Endothelial cell (in vitro differentiated cells): ENCODE measurements around the gene TMEM269. TPM values are rescaled to one million over a fixed set of nuclear protein-coding genes. Genes with fewer than 3 reads are reported as not detected.

Source experiments
- DNase-seq: peaks from one replicate; pipeline ENCODE4 v3.0.0; 2021; ENCODE audit warnings: low spot score
- H3K27ac Mint-ChIP-seq: one replicate; pipeline ENCODE4 v1.8.0; 2021; ENCODE audit warnings: mixed read lengths, inconsistent platforms; ENCODE audit not compliant: unreplicated experiment
- H3K27me3 Mint-ChIP-seq: one replicate; pipeline ENCODE4 v1.8.0; 2021; ENCODE audit warnings: mild to moderate bottlenecking, moderate library complexity, mixed read lengths, inconsistent platforms; ENCODE audit not compliant: unreplicated experiment
- H3K36me3 Mint-ChIP-seq: one replicate; pipeline ENCODE4 v1.8.0; 2021; ENCODE audit warnings: mild to moderate bottlenecking, low read depth, mixed read lengths, inconsistent platforms; ENCODE audit not compliant: unreplicated experiment
- H3K4me1 Mint-ChIP-seq: one replicate; pipeline ENCODE4 v1.8.0; 2021; ENCODE audit warnings: mild to moderate bottlenecking, mixed read lengths, inconsistent platforms; ENCODE audit not compliant: unreplicated experiment
- H3K4me3 Mint-ChIP-seq: one replicate; pipeline ENCODE4 v1.8.0; 2021; ENCODE audit warnings: mild to moderate bottlenecking, mixed read lengths, inconsistent platforms; ENCODE audit not compliant: unreplicated experiment
- H3K9me3 Mint-ChIP-seq: one replicate; pipeline ENCODE4 v1.8.0; 2021; ENCODE audit warnings: mixed read lengths, inconsistent platforms; ENCODE audit not compliant: unreplicated experiment
- total RNA-seq: library from RNA; stranded (reverse); fragmentation: NEBNext Ultra II Directional; extraction: Animal tissue kit (Norgen Biotek cat#: 25700); gene quantifications from one replicate; pipeline ENCODE4 v1.2.1, GENCODE V29; 2021; ENCODE audit not compliant: unreplicated experiment
- TF ChIP-seq, protein P1 (sequence below): fragments of 200-600 bp; sonication (generic); IDR thresholded peaks from one replicate; pipeline ENCODE4 v1.5.0; 2021; ENCODE audit warnings: antibody characterized with exemption; ENCODE audit not compliant: unreplicated experiment

TMEM269 gene
- total RNA-seq, 1 donor from 2014 or later: 0.38 TPM

DNA sequence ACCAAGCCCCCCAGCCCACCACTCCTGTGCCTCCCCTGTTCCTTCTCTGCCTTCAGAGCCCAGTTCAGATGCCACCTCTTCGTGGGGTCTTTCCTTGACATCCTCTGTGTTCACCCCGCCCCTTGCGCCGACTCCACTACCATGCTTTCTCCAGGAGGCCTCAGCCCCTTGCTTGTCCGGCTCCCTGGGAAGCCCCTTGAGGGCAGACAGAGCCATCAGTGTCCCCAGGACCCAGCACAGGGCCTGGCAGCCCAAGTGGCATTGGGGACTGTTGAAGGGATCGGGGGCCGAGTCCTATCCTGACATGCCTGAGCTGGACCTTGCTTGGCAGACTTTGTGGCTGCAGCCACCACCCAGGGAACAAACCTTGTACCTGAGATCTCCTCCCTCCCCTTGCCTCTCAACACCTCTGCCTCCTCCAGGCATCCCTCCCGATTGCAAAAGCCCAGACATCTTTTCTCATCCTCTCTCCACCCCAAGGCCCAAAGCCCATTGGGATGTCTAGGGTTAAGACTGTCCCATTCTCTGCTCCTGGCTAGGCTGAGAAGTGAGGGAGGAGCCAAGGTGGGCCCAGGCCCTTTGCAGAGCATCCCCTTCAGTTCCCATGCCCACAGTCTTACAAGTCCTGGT lies 48.1 kb upstream of the TMEM269 start:
- Mint-ChIP-seq H3K9me3 (no peaks in the 10 kb centered on the region), H3K27me3 (peaks cover 2% of the 10 kb centered on the region), H3K27ac (peak overlapping the region; percentile 67), H3K4me3 (no peak overlapping the region), H3K4me1 (peaks cover 4% of the 10 kb centered on the region), H3K36me3 (no peaks in the 10 kb centered on the region)
- TF ChIP-seq, protein P1, sequence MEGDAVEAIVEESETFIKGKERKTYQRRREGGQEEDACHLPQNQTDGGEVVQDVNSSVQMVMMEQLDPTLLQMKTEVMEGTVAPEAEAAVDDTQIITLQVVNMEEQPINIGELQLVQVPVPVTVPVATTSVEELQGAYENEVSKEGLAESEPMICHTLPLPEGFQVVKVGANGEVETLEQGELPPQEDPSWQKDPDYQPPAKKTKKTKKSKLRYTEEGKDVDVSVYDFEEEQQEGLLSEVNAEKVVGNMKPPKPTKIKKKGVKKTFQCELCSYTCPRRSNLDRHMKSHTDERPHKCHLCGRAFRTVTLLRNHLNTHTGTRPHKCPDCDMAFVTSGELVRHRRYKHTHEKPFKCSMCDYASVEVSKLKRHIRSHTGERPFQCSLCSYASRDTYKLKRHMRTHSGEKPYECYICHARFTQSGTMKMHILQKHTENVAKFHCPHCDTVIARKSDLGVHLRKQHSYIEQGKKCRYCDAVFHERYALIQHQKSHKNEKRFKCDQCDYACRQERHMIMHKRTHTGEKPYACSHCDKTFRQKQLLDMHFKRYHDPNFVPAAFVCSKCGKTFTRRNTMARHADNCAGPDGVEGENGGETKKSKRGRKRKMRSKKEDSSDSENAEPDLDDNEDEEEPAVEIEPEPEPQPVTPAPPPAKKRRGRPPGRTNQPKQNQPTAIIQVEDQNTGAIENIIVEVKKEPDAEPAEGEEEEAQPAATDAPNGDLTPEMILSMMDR: no peak
- DNase-seq: no peak

GRCh38 chr1:42737257-42737656 lies 47.5 kb upstream of the TMEM269 start:
- Mint-ChIP-seq H3K36me3 (peaks cover 1% of the 10 kb centered on the region), H3K9me3 (no peaks in the 10 kb centered on the region), H3K27me3 (peaks cover 2% of the 10 kb centered on the region), H3K27ac (no peak overlapping the region), H3K4me1 (peaks cover 4% of the 10 kb centered on the region), H3K4me3 (no peak overlapping the region)
- no peak for DNase-seq
- TF ChIP-seq, protein P1: no peak

DNA sequence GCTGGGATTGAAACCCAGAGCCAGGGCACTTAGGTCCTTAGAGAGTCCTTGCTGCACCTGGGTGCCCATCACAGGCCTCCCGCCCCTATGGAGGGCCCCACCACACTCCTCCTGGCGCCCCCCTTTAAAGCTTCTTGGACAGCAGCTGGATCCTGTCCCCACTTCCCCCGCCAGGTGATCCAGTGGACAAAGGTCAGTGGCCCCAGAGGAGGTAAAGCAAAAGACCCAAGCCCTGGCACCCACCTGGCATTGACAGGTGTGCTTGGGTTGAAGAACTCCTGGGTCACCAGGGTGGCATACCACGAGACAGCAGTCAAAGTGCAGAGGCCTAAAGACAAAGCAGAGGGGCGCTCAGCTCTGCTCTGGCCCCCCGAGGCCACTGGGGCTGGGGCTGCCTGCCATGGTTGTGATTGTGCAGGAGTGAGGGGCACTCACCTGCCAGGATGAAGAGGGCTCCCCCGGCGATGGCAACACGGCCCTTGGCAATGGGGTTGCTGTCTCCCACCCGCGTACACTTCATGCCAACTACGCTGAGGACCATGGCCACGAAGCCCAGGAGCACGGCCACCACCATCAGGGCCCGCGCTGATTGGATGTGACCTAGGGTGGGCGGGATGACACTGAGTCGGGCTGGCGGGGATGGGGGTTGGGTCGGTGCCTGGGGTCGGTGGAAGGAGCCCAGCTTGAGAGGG lies 46.7 kb upstream of the TMEM269 start:
- TF ChIP-seq, protein P1: no peak
- H3K4me1 Mint-ChIP-seq: peaks cover 4% of the 10 kb centered on the region
- H3K4me3 Mint-ChIP-seq: no peak overlapping the region
- no peaks in the 10 kb centered on the region for H3K9me3 Mint-ChIP-seq
- peaks cover 2% of the 10 kb centered on the region for H3K27me3 Mint-ChIP-seq
- peaks cover 5% of the 10 kb centered on the region for H3K36me3 Mint-ChIP-seq
- no peak for DNase-seq
- no peak overlapping the region for H3K27ac Mint-ChIP-seq

- peaks cover 4% of the 10 kb centered on the region for H3K4me1 Mint-ChIP-seq
- no peaks in the 10 kb centered on the region for H3K9me3 Mint-ChIP-seq
- peaks cover 1% of the 10 kb centered on the region for H3K27me3 Mint-ChIP-seq
- no peak overlapping the region for H3K27ac Mint-ChIP-seq
- TF ChIP-seq, protein P1: no peak
- H3K4me3 Mint-ChIP-seq: no peak overlapping the region
- H3K36me3 Mint-ChIP-seq: peaks cover 5% of the 10 kb centered on the region
- no peak for DNase-seq
These were observed 46.0 kb upstream of the TMEM269 start for GRCh38 chr1:42738678-42739226.
